Parathyroid adenoma (tissue), 2 donors: ENCODE data around the gene MAP2K5.

Source experiments
- H2AFZ ChIP-seq: fragments of 300-600 bp; sonication (generic); one replicate; pipeline ENCODE4 v1.7.0; 2017; ENCODE audit warnings: antibody characterized with exemption, mild to moderate bottlenecking
- H3K27ac ChIP-seq: fragments of 300-600 bp; sonication (generic); one replicate; pipeline ENCODE4 v1.7.0; 2017
- H3K27me3 ChIP-seq: fragments of 300-600 bp; sonication (generic); one replicate; pipeline ENCODE4 v1.7.0; 2017; ENCODE audit warnings: low read length; ENCODE audit not compliant: control insufficient read depth, insufficient read depth
- H3K36me3 ChIP-seq: fragments of 300-600 bp; sonication (generic); one replicate; pipeline ENCODE4 v1.7.0; 2017; ENCODE audit warnings: low read length; ENCODE audit not compliant: control insufficient read depth, insufficient read depth
- H3K4me1 ChIP-seq: fragments of 300-600 bp; sonication (generic); one replicate; pipeline ENCODE4 v1.7.0; 2017; ENCODE audit warnings: control low read depth
- H3K4me2 ChIP-seq: fragments of 300-600 bp; sonication (generic); one replicate; pipeline ENCODE4 v1.7.0; 2017; ENCODE audit warnings: low read length
- H3K4me3 ChIP-seq: fragments of 300-600 bp; sonication (generic); one replicate; pipeline ENCODE4 v1.7.0; 2017; ENCODE audit warnings: low read depth, low read length
- H3K79me2 ChIP-seq: fragments of 300-600 bp; sonication (generic); one replicate; pipeline ENCODE4 v1.7.0; 2017; ENCODE audit warnings: control low read depth
- H3K9ac ChIP-seq: fragments of 300-600 bp; sonication (generic); one replicate; pipeline ENCODE4 v1.7.0; 2017; ENCODE audit warnings: mild to moderate bottlenecking
- H3K9me3 ChIP-seq: fragments of 300-600 bp; sonication (generic); one replicate; pipeline ENCODE4 v1.7.0; 2017; ENCODE audit warnings: low read length; ENCODE audit not compliant: control insufficient read depth
- CTCF ChIP-seq: fragments of 300-600 bp; sonication (generic); IDR thresholded peaks from one replicate; pipeline ENCODE4 v1.7.0; 2017; ENCODE audit warnings: antibody characterized with exemption, mild to moderate bottlenecking
- donor health status: primary hyperparathyroidism.

Gene MAP2K5

GRCh38 chr15:67732671-67733374 is 190.3 kb downstream of the MAP2K5 start:
- Histone ChIP-seq H3K27ac (no peak overlapping the region), H3K4me2 (no peak overlapping the region), H3K4me1 (no peaks in the 10 kb centered on the region), H3K9me3 (no peaks in the 10 kb centered on the region), H2AFZ (no peak overlapping the region), H3K36me3 (no peaks in the 10 kb centered on the region), H3K27me3 (no peaks in the 10 kb centered on the region), H3K4me3 (no peak overlapping the region), H3K9ac (no peak overlapping the region), H3K79me2 (no peaks in the 10 kb centered on the region)
- TF ChIP-seq CTCF = no peak

- TF ChIP-seq CTCF = no peak
Measured at GRCh38 chr15:67735896-67736295, 193.4 kb downstream of the MAP2K5 start.

DNA sequence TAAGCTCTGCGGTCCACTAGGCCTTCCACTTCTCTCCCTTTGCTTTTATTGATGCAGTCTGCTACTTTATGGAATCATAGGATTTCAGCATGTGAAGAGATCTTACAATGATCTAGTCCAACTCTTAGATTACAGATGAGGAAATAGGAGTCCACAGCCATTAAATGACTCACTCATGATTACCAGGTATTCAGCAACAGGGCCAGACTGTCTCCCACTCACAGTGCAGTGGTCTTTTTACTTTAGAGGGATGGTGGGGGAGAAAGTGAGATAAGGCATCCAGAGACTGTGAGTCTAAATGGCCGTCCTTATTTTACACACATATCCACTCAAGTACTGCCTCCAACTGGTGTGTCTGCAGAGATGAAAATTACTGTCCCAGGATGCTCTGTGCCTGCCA is 194.3 kb downstream of the MAP2K5 start:
- H3K27me3 ChIP-seq = no peaks in the 10 kb centered on the region
- no peak overlapping the region for H3K4me3 ChIP-seq
- no peaks in the 10 kb centered on the region for H3K4me1 ChIP-seq
- no peak overlapping the region for H2AFZ ChIP-seq
- no peak for TF ChIP-seq CTCF
- no peaks in the 10 kb centered on the region for H3K79me2 ChIP-seq
- H3K36me3 ChIP-seq = no peaks in the 10 kb centered on the region
- H3K27ac ChIP-seq = no peak overlapping the region
- H3K9me3 ChIP-seq = no peaks in the 10 kb centered on the region
- H3K9ac ChIP-seq = no peak overlapping the region
- no peak overlapping the region for H3K4me2 ChIP-seq

More at GRCh38 chr15:67735896-67736295, 193.4 kb downstream of the MAP2K5 start:
- Histone ChIP-seq H3K36me3 (no peaks in the 10 kb centered on the region), H3K9ac (no peak overlapping the region), H3K4me3 (no peak overlapping the region), H3K4me2 (no peak overlapping the region), H3K9me3 (no peaks in the 10 kb centered on the region), H3K4me1 (no peaks in the 10 kb centered on the region), H3K27me3 (no peaks in the 10 kb centered on the region), H2AFZ (no peak overlapping the region), H3K79me2 (no peaks in the 10 kb centered on the region), H3K27ac (no peak overlapping the region)

DNA sequence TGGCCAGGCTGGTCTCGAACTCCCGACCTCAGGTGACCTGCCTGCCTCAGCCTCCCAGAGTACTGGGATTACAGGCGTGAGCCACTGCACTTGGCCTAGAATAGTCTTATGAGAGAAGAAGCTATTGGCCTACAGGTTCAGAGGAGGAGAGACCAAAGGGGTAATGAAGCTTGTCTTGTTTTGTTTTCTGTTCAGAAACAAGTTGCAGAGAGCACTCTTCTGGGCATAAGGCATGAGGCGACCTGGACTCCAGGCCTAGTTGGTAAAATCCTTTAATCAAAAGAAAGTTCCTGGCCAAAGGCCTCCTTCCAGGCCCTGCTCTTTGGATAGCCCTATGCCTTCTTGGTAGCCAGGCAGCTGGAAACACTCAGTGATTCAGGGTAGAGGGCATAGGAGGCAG is 195.6 kb downstream of the MAP2K5 start:
- Histone ChIP-seq H3K27ac (no peak overlapping the region), H3K9ac (no peak overlapping the region), H3K9me3 (no peaks in the 10 kb centered on the region), H2AFZ (no peak overlapping the region), H3K4me3 (no peak overlapping the region), H3K27me3 (no peaks in the 10 kb centered on the region), H3K79me2 (no peaks in the 10 kb centered on the region), H3K4me2 (no peak overlapping the region), H3K36me3 (no peaks in the 10 kb centered on the region), H3K4me1 (no peaks in the 10 kb centered on the region)
- no peak for TF ChIP-seq CTCF

- Histone ChIP-seq H3K9ac (no peak overlapping the region), H3K27ac (no peak overlapping the region), H3K27me3 (no peaks in the 10 kb centered on the region), H3K79me2 (no peaks in the 10 kb centered on the region), H3K4me3 (no peak overlapping the region), H2AFZ (no peak overlapping the region), H3K4me1 (no peaks in the 10 kb centered on the region), H3K4me2 (no peak overlapping the region), H3K36me3 (no peaks in the 10 kb centered on the region), H3K9me3 (no peaks in the 10 kb centered on the region)
- TF ChIP-seq CTCF = no peak
Measured at GRCh38 chr15:67740405-67740804, 197.9 kb downstream of the MAP2K5 start.
